HG02943 (cell line): Measurements from ENCODE around the gene TNFRSF1A.
"Not testable (repeated sequence)": the region's sequence is repeated elsewhere in the genome, so short reads cannot be mapped to it uniquely, and the experiment has no call there.

Source experiments
- ATAC-seq: cut with Tn5 transposase; IDR thresholded peaks from one replicate; pipeline ENCODE4 v1.9.1; 2021; ENCODE audit warnings: mild to moderate bottlenecking, low read depth, moderate library complexity; ENCODE audit not compliant: unreplicated experiment

Gene TNFRSF1A

GRCh38 chr12:6338955-6339354 is 2.9 kb downstream of the TNFRSF1A start:
- no peak for ATAC-seq

- ATAC-seq: not testable (repeated sequence)
Measured at GRCh38 chr12:6338536-6338935, 3.3 kb downstream of the TNFRSF1A start.

- ATAC-seq: no peak
Measured at GRCh38 chr12:6337958-6338433, 3.9 kb downstream of the TNFRSF1A start.

- no peak for ATAC-seq
Measured at GRCh38 chr12:6336889-6337853, 4.7 kb downstream of the TNFRSF1A start.

GRCh38 chr12:6336079-6336888 is 5.6 kb downstream of the TNFRSF1A start:
- ATAC-seq: no peak

GRCh38 chr12:6335451-6336078 is 6.3 kb downstream of the TNFRSF1A start:
- peak; percentile 61 for ATAC-seq

- ATAC-seq: no peak
Measured at GRCh38 chr12:6334940-6335450, 6.9 kb downstream of the TNFRSF1A start.

GRCh38 chr12:6334359-6334758 is 7.5 kb downstream of the TNFRSF1A start:
- ATAC-seq: no peak

- ATAC-seq: no peak
Measured at GRCh38 chr12:6333566-6333965, 8.3 kb downstream of the TNFRSF1A start.

GRCh38 chr12:6333029-6333428 is 8.8 kb downstream of the TNFRSF1A start:
- ATAC-seq: no peak

GRCh38 chr12:6332459-6332858 is 9.4 kb downstream of the TNFRSF1A start:
- no peak for ATAC-seq

GRCh38 chr12:6330999-6331714 is 10.7 kb downstream of the TNFRSF1A start:
- ATAC-seq: no peak

- ATAC-seq: no peak
Measured at GRCh38 chr12:6330192-6330591, 11.7 kb downstream of the TNFRSF1A start.

GRCh38 chr12:6329703-6330064 is 12.2 kb downstream of the TNFRSF1A start:
- ATAC-seq: no peak

GRCh38 chr12:6328945-6329702 is 12.8 kb downstream of the TNFRSF1A start:
- ATAC-seq: no peak

- ATAC-seq: no peak
Measured at GRCh38 chr12:6328045-6328779, 13.7 kb downstream of the TNFRSF1A start.

- no peak for ATAC-seq
Measured at GRCh38 chr12:6327229-6328041, 14.4 kb downstream of the TNFRSF1A start.
